ENCODE results near the gene CCDC186. TPM values are rescaled to one million over a fixed set of nuclear protein-coding genes. Genes with fewer than 3 reads are reported as not detected.

Gene CCDC186
- total RNA-seq, 1 experiment from 2014 or later, result 5.7 TPM

DNA sequence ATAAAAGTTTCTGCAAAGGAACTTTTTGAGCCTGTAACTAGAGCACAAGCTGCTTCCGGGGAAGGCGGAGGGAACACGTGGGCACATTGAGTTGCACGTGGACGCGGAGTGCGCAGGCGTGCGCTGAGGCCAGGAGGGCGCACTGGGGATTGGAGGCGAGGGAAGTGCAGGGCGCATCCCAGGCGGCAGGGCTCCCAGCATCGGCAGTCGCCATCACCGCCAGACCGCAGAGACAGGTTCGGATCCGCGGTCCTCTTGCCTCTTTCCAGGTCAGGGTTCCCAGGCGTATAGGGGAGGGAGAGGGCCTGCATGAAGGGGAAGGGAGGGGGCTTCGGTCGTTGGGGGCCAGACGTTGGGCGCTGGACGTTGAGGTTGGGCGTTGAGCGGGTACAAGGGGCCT is 5.1 kb upstream of the CCDC186 start, which contains the start of gene TDRD1:
TSS of gene TDRD1 (plus strand) at position 206 of the 400 bp plus-strand sequence. CDS start 8,479 bp downstream, outside the sequence.
- no TSS peak for BruUV-seq (replicated peaks)
- no peaks in the 10 kb centered on the region for H3K9me3 ChIP-seq (ENCODE audit: low read length)
- H3K4me1 ChIP-seq (ENCODE audit: insufficient read depth, low read length), result no peaks in the 10 kb centered on the region
- DNase-seq (no peak), ATAC-seq (no peak)
- TF ChIP-seq EZH2 (IDR thresholded peaks at IDR 0.05; ENCODE audit: low read length, unreplicated experiment) (no peak), EZH2phosphoT487 (IDR thresholded peaks at IDR 0.05; ENCODE audit: borderline replicate concordance, low read length) (no peak), CTCF (conservative IDR thresholded peaks at IDR 0.05; ENCODE audit: low read depth, low read length) (no peak)
- peak within 1 kb of the TSS; percentile 72 for H2AFZ ChIP-seq (ENCODE audit: low read length)
- no peak within 1 kb of the TSS for H3K9ac ChIP-seq (ENCODE audit: low read length)
- H3K27me3 ChIP-seq (ENCODE audit: low read length), result no peaks in the 10 kb centered on the region
- H3K36me3 ChIP-seq (ENCODE audit: low read depth, low read length), result no peaks in the 10 kb centered on the region
- peak within 1 kb of the TSS; percentile 55 for H3K4me2 ChIP-seq (ENCODE audit: low read length)
- H3K79me2 ChIP-seq (ENCODE audit: low read length), result no peaks in the 10 kb centered on the region
- no peaks in the 10 kb centered on the region for H3K9me2 ChIP-seq (replicated peaks; ENCODE audit: low read length)
- intact Hi-C loops (cut with micrococcal nuclease), result no loop called here
- POLR2A ChIA-PET (ENCODE audit: unreplicated experiment), result no interaction called here
- CTCF ChIA-PET, result no interaction called here
- no peaks in the 10 kb centered on the region for H4K20me1 ChIP-seq (ENCODE audit: low read length)
- H3F3A ChIP-seq (ENCODE audit: low read length, unreplicated experiment), result no peaks in the 10 kb centered on the region
- H3K4me3 ChIP-seq (ENCODE audit: low read length), result peak within 1 kb of the TSS; percentile 46; the same call in 1 of the 2 replicates
- no peak within 1 kb of the TSS for H3K27ac ChIP-seq (ENCODE audit: low read length)

DNA sequence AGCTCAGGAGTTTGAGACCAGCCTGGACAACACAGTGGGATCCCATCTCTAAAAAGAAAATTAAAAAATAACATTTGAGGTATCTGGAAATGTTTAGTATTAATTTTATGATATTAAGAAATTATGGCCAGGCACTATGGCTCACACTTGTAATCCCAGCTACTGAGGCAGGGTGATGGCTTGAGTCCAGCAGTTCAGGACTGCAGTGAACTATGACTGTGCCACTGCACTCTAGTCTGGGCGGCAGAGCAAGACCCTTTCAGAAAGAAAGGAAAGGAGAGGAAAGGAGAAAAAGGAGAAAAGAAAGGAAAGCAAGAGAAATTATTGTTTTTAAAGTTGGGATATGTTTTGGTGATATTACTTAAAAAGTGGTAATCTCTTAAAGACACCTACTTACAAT is 2.5 kb upstream of the CCDC186 start:
- H3K27me3 ChIP-seq (ENCODE audit: low read length), result no peaks in the 10 kb centered on the region
- no peaks in the 10 kb centered on the region for H3K9me2 ChIP-seq (replicated peaks; ENCODE audit: low read length)
- no peak for TF ChIP-seq CTCF (conservative IDR thresholded peaks at IDR 0.05; ENCODE audit: low read depth, low read length)
- TF ChIP-seq EZH2 (IDR thresholded peaks at IDR 0.05; ENCODE audit: low read length, unreplicated experiment), result no peak
- no peak for TF ChIP-seq EZH2phosphoT487 (IDR thresholded peaks at IDR 0.05; ENCODE audit: borderline replicate concordance, low read length)
- intact Hi-C loops (cut with micrococcal nuclease), result no loop called here
- H3K9me3 ChIP-seq (ENCODE audit: low read length), result no peaks in the 10 kb centered on the region
- no peaks in the 10 kb centered on the region for H3F3A ChIP-seq (ENCODE audit: low read length, unreplicated experiment)
- no peak overlapping the region for H2AFZ ChIP-seq (ENCODE audit: low read length)
- H3K4me2 ChIP-seq (ENCODE audit: low read length), result no peak overlapping the region
- peaks cover 11% of the 10 kb centered on the region; the same call in 1 of the 2 replicates for H4K20me1 ChIP-seq (ENCODE audit: low read length)
- ChIA-PET CTCF (no interaction called here), POLR2A (ENCODE audit: unreplicated experiment) (no interaction called here)
- no peak overlapping the region for H3K27ac ChIP-seq (ENCODE audit: low read length)
- no peak overlapping the region for H3K4me3 ChIP-seq (ENCODE audit: low read length)
- H3K36me3 ChIP-seq (ENCODE audit: low read depth, low read length), result no peaks in the 10 kb centered on the region
- no peak overlapping the region for H3K9ac ChIP-seq (ENCODE audit: low read length)
- ATAC-seq (no peak), DNase-seq (no peak)
- H3K4me1 ChIP-seq (ENCODE audit: insufficient read depth, low read length), result peaks cover 10% of the 10 kb centered on the region; the same call in 1 of the 2 replicates
- no TSS peak for BruUV-seq (replicated peaks)
- peaks cover 25% of the 10 kb centered on the region for H3K79me2 ChIP-seq (ENCODE audit: low read length)

DNA sequence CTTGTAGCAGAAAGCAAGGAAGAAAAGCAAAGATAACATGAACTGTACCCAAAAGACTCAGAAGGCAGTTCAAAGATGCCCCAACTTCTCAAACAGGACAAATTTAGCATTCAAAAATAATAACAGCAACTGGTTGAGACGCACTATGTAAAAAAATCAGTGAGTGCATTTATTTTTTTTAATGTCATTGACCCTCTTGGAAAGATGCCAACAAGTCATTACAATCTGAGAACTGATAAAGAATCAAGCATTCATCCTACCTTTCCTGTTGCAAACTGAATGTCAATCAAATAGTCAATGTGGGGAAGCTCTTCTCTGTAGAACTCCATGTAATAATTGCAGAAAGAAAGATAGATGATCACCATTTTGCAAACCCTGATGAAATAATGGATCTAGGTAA is 1.7 kb upstream of the CCDC186 start:
- Histone ChIP-seq H3F3A (ENCODE audit: low read length, unreplicated experiment) (no peaks in the 10 kb centered on the region), H3K4me3 (ENCODE audit: low read length) (no peak overlapping the region), H3K9me2 (replicated peaks; ENCODE audit: low read length) (no peaks in the 10 kb centered on the region), H4K20me1 (ENCODE audit: low read length) (peaks cover 11% of the 10 kb centered on the region; the same call in 1 of the 2 replicates), H2AFZ (ENCODE audit: low read length) (no peak overlapping the region), H3K36me3 (ENCODE audit: low read depth, low read length) (no peaks in the 10 kb centered on the region), H3K27ac (ENCODE audit: low read length) (no peak overlapping the region), H3K9me3 (ENCODE audit: low read length) (no peaks in the 10 kb centered on the region), H3K79me2 (ENCODE audit: low read length) (peaks cover 33% of the 10 kb centered on the region), H3K4me1 (ENCODE audit: insufficient read depth, low read length) (peaks cover 11% of the 10 kb centered on the region; the same call in 1 of the 2 replicates), H3K4me2 (ENCODE audit: low read length) (no peak overlapping the region), H3K27me3 (ENCODE audit: low read length) (no peaks in the 10 kb centered on the region), H3K9ac (ENCODE audit: low read length) (no peak overlapping the region)
- intact Hi-C loops (cut with micrococcal nuclease), result no loop called here
- DNase-seq (no peak), ATAC-seq (no peak)
- BruUV-seq (replicated peaks), result no TSS peak
- TF ChIP-seq EZH2phosphoT487 (IDR thresholded peaks at IDR 0.05; ENCODE audit: borderline replicate concordance, low read length) (no peak), CTCF (conservative IDR thresholded peaks at IDR 0.05; ENCODE audit: low read depth, low read length) (no peak), EZH2 (IDR thresholded peaks at IDR 0.05; ENCODE audit: low read length, unreplicated experiment) (no peak)
- ChIA-PET CTCF (no interaction called here), POLR2A (ENCODE audit: unreplicated experiment) (no interaction called here)

All from PC-3 (cell line).